Nephron progenitor cell (in vitro differentiated cells): ENCODE results near the gene ZBTB7C.

Experiments
- DNase-seq: peaks from one replicate; pipeline ENCODE4 v3.0.0; 2021
- H3K27ac Mint-ChIP-seq: 2 replicates; pipeline ENCODE4 v1.8.0; 2021; ENCODE audit warnings: mild to moderate bottlenecking, moderate library complexity, mixed read lengths
- H3K27me3 Mint-ChIP-seq: 2 replicates; pipeline ENCODE4 v1.8.0; 2021; ENCODE audit warnings: mild to moderate bottlenecking, low read depth, mixed read lengths; ENCODE audit not compliant: poor library complexity
- H3K36me3 Mint-ChIP-seq: 2 replicates; pipeline ENCODE4 v1.8.0; 2021; ENCODE audit warnings: low read depth, mixed read lengths
- H3K4me1 Mint-ChIP-seq: 2 replicates; pipeline ENCODE4 v1.8.0; 2021; ENCODE audit warnings: mixed read lengths
- H3K4me3 Mint-ChIP-seq: 2 replicates; pipeline ENCODE4 v1.8.0; 2021; ENCODE audit warnings: mild to moderate bottlenecking, moderate library complexity, mixed read lengths
- H3K9me3 Mint-ChIP-seq: 2 replicates; pipeline ENCODE4 v1.8.0; 2021; ENCODE audit warnings: mild to moderate bottlenecking, moderate library complexity, mixed read lengths
- TF ChIP-seq, protein P1 (sequence below): fragments of 200-600 bp; sonication (generic); IDR thresholded peaks from 2 replicates; pipeline ENCODE4 v1.5.0; 2021; ENCODE audit warnings: antibody characterized with exemption

Gene ZBTB7C

DNA sequence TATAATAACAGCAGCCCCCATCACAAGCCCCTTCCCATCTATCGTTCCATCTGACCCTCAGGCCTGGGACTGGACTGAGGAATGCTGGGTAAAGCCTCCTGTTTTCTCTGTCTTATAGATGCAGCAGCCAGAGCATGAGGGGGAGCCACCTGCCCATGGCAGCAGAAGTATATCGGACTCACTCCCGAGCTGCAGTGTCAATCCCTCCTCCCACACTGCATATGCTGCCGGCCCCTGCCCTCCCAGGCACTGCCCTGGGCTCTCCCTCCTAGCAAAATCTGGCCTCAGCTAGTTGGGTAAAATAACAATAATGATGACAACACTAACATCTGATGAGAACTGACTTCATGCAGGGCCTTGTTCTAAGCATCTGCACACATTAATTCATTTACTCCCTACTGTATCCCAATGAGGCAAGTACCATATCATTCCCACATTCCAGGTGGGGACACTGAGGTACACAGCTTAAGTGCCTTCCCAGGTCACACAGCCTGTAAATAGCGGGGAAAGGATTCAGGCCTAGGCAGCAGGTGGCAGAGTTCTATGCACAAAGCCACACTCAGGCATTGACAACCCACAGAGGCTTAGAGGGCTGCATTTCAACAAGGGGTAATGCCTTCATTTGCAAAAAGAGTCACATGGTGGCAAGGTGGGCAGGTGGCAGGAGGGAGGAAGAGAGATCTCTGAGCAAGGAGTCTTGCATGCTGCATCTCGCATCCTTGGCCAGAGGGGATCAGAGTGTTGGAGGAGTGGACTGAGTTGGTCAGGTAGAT, 190.0 kb downstream of the ZBTB7C start:
- Mint-ChIP-seq H3K36me3 (no peaks in the 10 kb centered on the region), H3K27me3 (peaks cover 5% of the 10 kb centered on the region), H3K27ac (peak overlapping the region; percentile 6), H3K9me3 (peaks cover 1% of the 10 kb centered on the region), H3K4me3 (no peak overlapping the region), H3K4me1 (peaks cover 12% of the 10 kb centered on the region)
- no peak for DNase-seq
- TF ChIP-seq, protein P1, sequence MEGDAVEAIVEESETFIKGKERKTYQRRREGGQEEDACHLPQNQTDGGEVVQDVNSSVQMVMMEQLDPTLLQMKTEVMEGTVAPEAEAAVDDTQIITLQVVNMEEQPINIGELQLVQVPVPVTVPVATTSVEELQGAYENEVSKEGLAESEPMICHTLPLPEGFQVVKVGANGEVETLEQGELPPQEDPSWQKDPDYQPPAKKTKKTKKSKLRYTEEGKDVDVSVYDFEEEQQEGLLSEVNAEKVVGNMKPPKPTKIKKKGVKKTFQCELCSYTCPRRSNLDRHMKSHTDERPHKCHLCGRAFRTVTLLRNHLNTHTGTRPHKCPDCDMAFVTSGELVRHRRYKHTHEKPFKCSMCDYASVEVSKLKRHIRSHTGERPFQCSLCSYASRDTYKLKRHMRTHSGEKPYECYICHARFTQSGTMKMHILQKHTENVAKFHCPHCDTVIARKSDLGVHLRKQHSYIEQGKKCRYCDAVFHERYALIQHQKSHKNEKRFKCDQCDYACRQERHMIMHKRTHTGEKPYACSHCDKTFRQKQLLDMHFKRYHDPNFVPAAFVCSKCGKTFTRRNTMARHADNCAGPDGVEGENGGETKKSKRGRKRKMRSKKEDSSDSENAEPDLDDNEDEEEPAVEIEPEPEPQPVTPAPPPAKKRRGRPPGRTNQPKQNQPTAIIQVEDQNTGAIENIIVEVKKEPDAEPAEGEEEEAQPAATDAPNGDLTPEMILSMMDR = no peak

DNA sequence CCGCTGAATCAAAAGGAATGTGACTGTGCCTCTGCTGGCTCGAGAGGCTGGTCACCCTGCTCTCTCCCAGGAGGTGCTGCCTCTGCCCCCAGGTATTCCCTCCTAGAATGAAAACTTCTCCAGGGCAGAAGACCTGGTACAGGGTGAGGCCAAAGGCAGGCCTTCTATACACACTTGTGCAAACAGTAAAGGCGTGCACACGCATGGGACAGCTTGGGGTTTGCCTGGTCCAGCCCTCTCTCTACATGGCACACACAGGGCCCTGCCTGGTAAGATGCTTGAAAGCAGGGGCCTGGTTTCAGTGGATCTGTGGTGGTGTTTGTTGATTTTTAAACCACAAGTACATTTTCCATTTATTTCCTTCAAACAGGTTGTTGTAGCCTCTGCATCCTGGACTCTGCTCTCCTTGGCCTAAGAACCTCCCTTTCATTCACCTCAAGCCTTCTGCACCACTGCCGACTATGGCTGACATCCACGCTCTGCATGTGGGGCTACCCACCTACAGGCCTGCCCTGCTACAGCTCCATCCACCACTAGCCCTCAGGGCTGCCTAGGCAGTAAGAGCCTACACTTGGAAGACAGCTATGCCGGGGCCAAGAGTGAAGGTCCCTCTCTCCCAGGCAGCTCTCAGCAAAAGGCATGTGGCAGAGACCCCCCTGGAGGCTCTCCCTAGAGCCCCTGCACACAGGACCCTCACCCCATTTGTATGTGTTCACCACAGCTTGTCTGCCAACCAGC, 190.7 kb downstream of the ZBTB7C start:
- peaks cover 7% of the 10 kb centered on the region for H3K9me3 Mint-ChIP-seq
- H3K27ac Mint-ChIP-seq = peak overlapping the region; percentile 6
- peaks cover 7% of the 10 kb centered on the region for H3K27me3 Mint-ChIP-seq
- TF ChIP-seq, protein P1 = no peak
- no peaks in the 10 kb centered on the region for H3K36me3 Mint-ChIP-seq
- no peak for DNase-seq
- no peak overlapping the region for H3K4me3 Mint-ChIP-seq
- peaks cover 12% of the 10 kb centered on the region for H3K4me1 Mint-ChIP-seq

DNA sequence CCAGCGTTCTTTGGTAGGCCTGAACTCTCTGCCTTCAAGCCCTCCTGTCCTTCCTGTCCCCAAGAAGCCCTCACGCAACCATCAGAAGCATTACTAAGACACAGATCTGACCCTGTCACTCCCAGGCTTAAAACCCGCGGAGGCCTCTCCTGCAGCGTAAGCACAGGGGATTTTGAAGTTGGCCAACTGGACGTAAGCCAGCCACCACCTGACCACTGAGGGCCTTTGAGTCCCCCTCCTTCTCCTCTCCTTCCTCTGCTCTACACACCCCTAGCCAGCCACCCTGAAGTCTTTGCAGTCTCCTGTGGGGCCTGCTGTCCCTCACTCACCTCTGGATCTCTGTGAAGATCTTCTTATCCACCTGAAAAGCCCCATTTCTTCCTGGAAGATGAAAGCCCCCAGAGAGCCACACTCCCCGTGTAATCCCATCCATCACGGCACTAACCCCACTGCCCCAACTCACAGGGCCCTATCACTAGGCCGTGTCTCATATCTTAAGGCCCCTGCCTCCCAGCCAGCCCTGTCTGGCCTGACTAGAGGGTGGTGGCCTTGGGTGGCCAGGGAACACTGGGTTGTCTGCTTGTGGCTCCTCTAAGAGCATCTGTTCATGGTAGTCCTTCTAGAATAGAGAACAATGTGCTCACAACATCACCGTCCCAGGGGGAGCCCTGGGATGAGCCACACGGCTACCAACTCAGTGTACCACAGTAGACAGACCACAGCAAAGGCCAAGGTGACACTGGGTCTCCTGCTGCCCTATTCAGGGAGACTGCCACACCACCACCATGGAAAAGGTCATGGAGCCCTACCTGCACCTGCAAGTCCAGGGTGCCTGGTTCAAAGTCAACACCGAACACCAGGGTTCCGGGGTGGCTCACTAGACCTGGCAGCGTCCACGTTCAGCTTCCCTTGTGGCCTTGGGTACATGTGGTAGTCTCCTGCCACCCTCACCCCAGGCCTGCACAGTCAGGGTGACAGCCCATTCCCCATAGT, 191.6 kb downstream of the ZBTB7C start:
- DNase-seq = no peak
- Mint-ChIP-seq H3K27ac (peak overlapping the region; percentile 11), H3K27me3 (peaks cover 3% of the 10 kb centered on the region), H3K4me1 (peaks cover 12% of the 10 kb centered on the region), H3K4me3 (no peak overlapping the region), H3K9me3 (peaks cover 16% of the 10 kb centered on the region), H3K36me3 (no peaks in the 10 kb centered on the region)
- TF ChIP-seq, protein P1 = no peak

DNA sequence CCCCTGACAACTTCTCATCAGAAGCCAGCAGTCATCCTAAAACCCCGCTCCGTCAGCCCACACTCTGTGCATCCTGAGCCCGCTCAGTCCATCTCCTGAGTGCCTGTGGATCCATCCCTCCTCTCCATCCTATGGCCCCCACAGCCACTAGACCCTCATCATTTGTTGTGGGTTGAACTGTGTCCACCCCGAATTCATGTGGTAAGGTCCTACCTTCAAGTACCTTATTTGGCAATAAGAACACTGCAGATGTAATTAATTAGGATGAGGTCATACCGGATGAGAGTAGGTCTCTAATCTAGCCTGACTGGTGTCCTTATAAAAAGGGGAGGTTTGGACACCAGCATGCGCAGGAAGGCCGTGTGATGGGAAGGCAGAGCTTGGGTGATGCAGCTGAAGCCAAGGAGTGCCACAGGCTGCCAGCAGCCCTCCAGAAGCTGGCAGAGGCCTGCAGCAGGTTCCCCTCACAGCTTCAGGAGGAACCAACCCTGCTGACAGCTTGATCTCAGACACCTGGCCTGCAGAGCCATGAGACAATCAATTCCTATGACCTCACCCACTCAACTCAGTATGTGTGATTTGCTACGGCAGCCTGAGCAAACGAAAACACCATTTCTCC, 192.4 kb downstream of the ZBTB7C start:
- peaks cover 3% of the 10 kb centered on the region for H3K27me3 Mint-ChIP-seq
- H3K9me3 Mint-ChIP-seq = peaks cover 23% of the 10 kb centered on the region
- no peak for DNase-seq
- no peak overlapping the region for H3K4me3 Mint-ChIP-seq
- H3K27ac Mint-ChIP-seq = no peak overlapping the region
- H3K4me1 Mint-ChIP-seq = peaks cover 12% of the 10 kb centered on the region
- no peaks in the 10 kb centered on the region for H3K36me3 Mint-ChIP-seq
- TF ChIP-seq, protein P1 = no peak

DNA sequence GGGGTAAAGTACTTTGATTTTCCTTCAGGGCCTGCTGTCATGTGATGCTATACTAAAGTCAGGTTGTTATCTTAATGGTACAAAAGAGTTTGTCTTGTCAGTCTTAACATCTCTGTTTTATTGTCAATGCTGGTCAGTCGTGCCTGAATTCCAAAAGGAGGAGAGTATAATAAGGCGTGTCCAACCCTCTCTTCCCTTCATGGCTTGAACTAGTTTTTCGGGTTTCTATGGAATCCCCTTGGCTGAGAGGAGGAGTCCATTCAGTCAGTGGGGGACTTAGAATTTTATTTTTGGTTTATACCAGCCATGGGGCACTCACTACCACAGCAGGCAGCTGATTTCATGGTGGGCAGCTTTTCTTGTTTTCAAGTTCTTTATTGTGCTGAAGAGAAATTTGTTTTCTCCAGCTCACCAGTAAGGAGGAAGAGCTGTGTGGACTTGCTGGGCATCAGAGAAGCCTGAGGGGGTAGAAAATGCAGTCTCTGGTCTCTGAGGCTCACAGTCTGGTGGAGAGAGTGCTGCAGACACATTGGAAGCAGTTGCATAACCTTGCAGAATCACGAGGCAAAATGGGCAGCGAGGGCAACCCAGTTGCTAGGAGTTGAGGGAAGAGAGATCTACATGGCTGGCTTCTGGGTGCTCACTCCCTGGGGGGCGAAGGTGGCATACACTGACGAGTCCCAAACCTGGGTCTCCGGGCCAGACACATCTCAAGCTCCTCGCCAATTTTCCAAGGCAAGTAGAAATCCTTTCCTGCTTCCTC, 193.1 kb downstream of the ZBTB7C start:
- no peak overlapping the region for H3K27ac Mint-ChIP-seq
- no peak overlapping the region for H3K4me3 Mint-ChIP-seq
- no peaks in the 10 kb centered on the region for H3K36me3 Mint-ChIP-seq
- TF ChIP-seq, protein P1 = no peak
- H3K27me3 Mint-ChIP-seq = peaks cover 6% of the 10 kb centered on the region
- peaks cover 30% of the 10 kb centered on the region for H3K9me3 Mint-ChIP-seq
- H3K4me1 Mint-ChIP-seq = peaks cover 12% of the 10 kb centered on the region
- DNase-seq = no peak
